ENCODE data around the gene PALLD. TPM values are rescaled to one million over a fixed set of nuclear protein-coding genes. Genes with fewer than 3 reads are reported as not detected.

The PALLD gene
- polyA plus RNA-seq, 1 donor (not counting 4 experiments of a cell fraction or from before 2014, with no cell fraction given), result 136 TPM

DNA sequence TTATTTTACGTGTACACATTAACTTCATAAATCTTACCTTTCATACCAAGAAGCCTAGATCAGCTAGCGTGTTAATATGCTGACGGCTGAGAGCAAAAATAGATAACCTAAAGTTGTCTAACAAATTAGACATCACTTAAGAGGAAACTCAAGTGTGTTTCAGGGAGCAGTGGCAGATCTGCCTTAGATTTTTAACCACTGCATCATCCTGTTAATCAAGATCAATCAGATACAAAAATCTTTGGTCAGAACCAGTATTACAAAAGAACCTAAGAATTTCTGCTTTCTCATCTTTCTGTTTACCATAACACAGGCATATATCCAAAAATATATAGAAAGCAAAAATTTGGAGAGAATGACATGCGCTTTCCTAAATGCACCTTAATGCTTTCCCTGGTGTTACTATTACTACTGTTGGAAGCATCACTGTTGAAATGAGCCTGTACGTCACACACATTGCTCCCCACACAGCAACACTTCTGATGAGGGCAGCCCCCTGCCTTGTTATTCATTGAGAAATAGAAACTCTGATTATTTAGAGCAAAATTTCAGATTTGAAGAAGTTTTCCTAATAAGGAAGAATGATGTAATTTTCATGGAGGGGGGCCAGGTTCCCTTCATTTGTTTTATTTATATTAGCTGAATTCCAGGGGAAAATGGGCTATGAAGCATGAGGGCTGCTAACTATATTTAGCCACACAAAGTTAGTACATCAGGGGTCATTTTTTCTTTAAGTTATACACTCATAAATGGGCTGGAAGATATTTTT is 360.9 kb downstream of the PALLD start:
- Histone ChIP-seq H3K9ac (ENCODE audit: control insufficient read depth, extremely low read depth, insufficient read depth, low read length) (no peak overlapping the region), H3K4me3 (ENCODE audit: control insufficient read depth in 2 of 3, extremely low read depth in 1 of 3, insufficient read depth in 2 of 3, low read depth in 1 of 3, low read length in 3 of 3) (no peak overlapping the region), H4K20me1 (ENCODE audit: control insufficient read depth, extremely low read depth, insufficient read depth, low read length) (peaks cover 6% of the 10 kb centered on the region), H2AFZ (ENCODE audit: control insufficient read depth, low read length) (no peak overlapping the region), H3K4me2 (ENCODE audit: control insufficient read depth, extremely low read depth, insufficient read depth, low read depth, low read length) (no peak overlapping the region), H3K9me3 (ENCODE audit: control insufficient read depth, low read depth, low read length) (no peaks in the 10 kb centered on the region), H3K4me1 (ENCODE audit: control insufficient read depth, extremely low read depth, insufficient read depth, low read length) (peaks cover 9% of the 10 kb centered on the region), H3K79me2 (ENCODE audit: control insufficient read depth, insufficient read depth, low read length) (peaks cover 96% of the 10 kb centered on the region), H3K9me1 (ENCODE audit: control insufficient read depth, extremely low read depth, insufficient read depth, low read length) (no peaks in the 10 kb centered on the region), H3K27ac (ENCODE audit: control insufficient read depth, insufficient read depth, low read length) (no peak overlapping the region), H3K27me3 (ENCODE audit: control insufficient read depth, extremely low read depth, insufficient read depth, low read length) (no peaks in the 10 kb centered on the region), H3K36me3 (ENCODE audit: control insufficient read depth in 2 of 2, extremely low read depth in 1 of 2, insufficient read depth in 2 of 2, low read length in 2 of 2) (peaks cover 21 to 32% of the 10 kb centered on the region in 2 experiments)
- no peak for FAIRE-seq
- TF ChIP-seq EZH2 (IDR thresholded peaks at IDR 0.05; ENCODE audit: low read length) (no peak), CTCF (optimal IDR thresholded peaks at IDR 0.05 in 1 of 3, IDR thresholded peaks at IDR 0.05 in 1 of 3, conservative IDR thresholded peaks at IDR 0.05 in 1 of 3; ENCODE audit: extremely low read depth in 1 of 3, insufficient read depth in 2 of 3, low read length in 3 of 3) (no peak)
- DNase-seq (ENCODE audit: low read depth, low spot score), result no peak
- dilution Hi-C loops (cut with MboI; ENCODE audit: extremely low pct_ligation_motif_present, low sequenced_read_pairs), result no loop called here

- dilution Hi-C loops (cut with MboI; ENCODE audit: extremely low pct_ligation_motif_present, low sequenced_read_pairs), result no loop called here
- Histone ChIP-seq H3K4me2 (ENCODE audit: control insufficient read depth, extremely low read depth, insufficient read depth, low read depth, low read length) (no peak overlapping the region), H3K9me3 (ENCODE audit: control insufficient read depth, low read depth, low read length) (no peaks in the 10 kb centered on the region), H3K36me3 (ENCODE audit: control insufficient read depth in 2 of 2, extremely low read depth in 1 of 2, insufficient read depth in 2 of 2, low read length in 2 of 2) (peaks cover 18 to 35% of the 10 kb centered on the region in 2 experiments), H2AFZ (ENCODE audit: control insufficient read depth, low read length) (no peak overlapping the region), H3K4me1 (ENCODE audit: control insufficient read depth, extremely low read depth, insufficient read depth, low read length) (peaks cover 15% of the 10 kb centered on the region), H3K27ac (ENCODE audit: control insufficient read depth, insufficient read depth, low read length) (no peak overlapping the region), H4K20me1 (ENCODE audit: control insufficient read depth, extremely low read depth, insufficient read depth, low read length) (peaks cover 10% of the 10 kb centered on the region), H3K9me1 (ENCODE audit: control insufficient read depth, extremely low read depth, insufficient read depth, low read length) (no peaks in the 10 kb centered on the region), H3K4me3 (ENCODE audit: control insufficient read depth in 2 of 3, extremely low read depth in 1 of 3, insufficient read depth in 2 of 3, low read depth in 1 of 3, low read length in 3 of 3) (no peak overlapping the region), H3K79me2 (ENCODE audit: control insufficient read depth, insufficient read depth, low read length) (peaks cover 95% of the 10 kb centered on the region), H3K9ac (ENCODE audit: control insufficient read depth, extremely low read depth, insufficient read depth, low read length) (no peak overlapping the region), H3K27me3 (ENCODE audit: control insufficient read depth, extremely low read depth, insufficient read depth, low read length) (no peaks in the 10 kb centered on the region)
- TF ChIP-seq CTCF (optimal IDR thresholded peaks at IDR 0.05 in 1 of 3, IDR thresholded peaks at IDR 0.05 in 1 of 3, conservative IDR thresholded peaks at IDR 0.05 in 1 of 3; ENCODE audit: extremely low read depth in 1 of 3, insufficient read depth in 2 of 3, low read length in 3 of 3) (no peak), EZH2 (IDR thresholded peaks at IDR 0.05; ENCODE audit: low read length) (no peak)
- DNase-seq (ENCODE audit: low read depth, low spot score) (no peak), FAIRE-seq (no peak)
Observed at GRCh38 chr4:168859100-168859499, 362.2 kb downstream of the PALLD start.

Measured in keratinocyte (primary cell).